Astrocyte of the spinal cord (primary cell): ENCODE data around the gene DLGAP1.

Experiments
- DNase-seq: peaks from one replicate; pipeline ENCODE4 v3.0.0; 2011; ENCODE audit warnings: low read depth, low spot score
- H3K4me3 ChIP-seq: 2 replicates; pipeline ENCODE4 v1.5.1; 2011; ENCODE audit warnings: low read depth, mild to moderate bottlenecking, low read length, moderate library complexity
- CTCF ChIP-seq: IDR thresholded peaks from 2 replicates; pipeline ENCODE4 v1.5.1; 2012; ENCODE audit warnings: low read depth, mild to moderate bottlenecking, low read length, inconsistent platforms
- in situ Hi-C: cut with HindIII; loops from 2 replicates; pipeline ENCODE4 v1.10.0; 2017; ENCODE audit warnings: low sequenced_read_pairs

Gene DLGAP1

GRCh38 chr18:3688690-3689089 is 766.4 kb downstream of the DLGAP1 start:
- no peak for TF ChIP-seq CTCF
- no peak overlapping the region for H3K4me3 ChIP-seq
- peak; percentile 98 for DNase-seq
- in situ Hi-C loops: no loop called here

- TF ChIP-seq CTCF: no peak
- no peak overlapping the region for H3K4me3 ChIP-seq
- in situ Hi-C loops: no loop called here
- no peak for DNase-seq
Observed at GRCh38 chr18:3683483-3683882, 771.6 kb downstream of the DLGAP1 start.

- no peak overlapping the region for H3K4me3 ChIP-seq
- no peak for DNase-seq
- TF ChIP-seq CTCF: no peak
- in situ Hi-C loops: no loop called here
Observed at GRCh38 chr18:3682061-3682460, 773.0 kb downstream of the DLGAP1 start.

- no peak for DNase-seq
- in situ Hi-C loops: no loop called here
- TF ChIP-seq CTCF: no peak
- H3K4me3 ChIP-seq: no peak overlapping the region
Observed at GRCh38 chr18:3679241-3679640, 775.9 kb downstream of the DLGAP1 start.

GRCh38 chr18:3675994-3676393 is 779.1 kb downstream of the DLGAP1 start:
- no peak for TF ChIP-seq CTCF
- in situ Hi-C loops: no loop called here

GRCh38 chr18:3675446-3675845 is 779.7 kb downstream of the DLGAP1 start:
- in situ Hi-C loops: no loop called here
- no peak for TF ChIP-seq CTCF
- H3K4me3 ChIP-seq: no peak overlapping the region
- DNase-seq: peak; percentile 16

More at GRCh38 chr18:3675994-3676393, 779.1 kb downstream of the DLGAP1 start:
- DNase-seq: no peak
- H3K4me3 ChIP-seq: no peak overlapping the region

- DNase-seq: no peak
- in situ Hi-C loops: no loop called here
- no peak for TF ChIP-seq CTCF
- no peak overlapping the region for H3K4me3 ChIP-seq
Observed at GRCh38 chr18:3671176-3671575, 783.9 kb downstream of the DLGAP1 start.
